HG03469 (cell line): ENCODE results near the gene FBXO38.

ENCODE experiments used
- ATAC-seq: cut with Tn5 transposase; IDR thresholded peaks from one replicate; pipeline ENCODE4 v1.9.1; 2021; ENCODE audit warnings: mild to moderate bottlenecking, moderate library complexity, moderate number of reproducible peaks; ENCODE audit not compliant: unreplicated experiment

Gene FBXO38

DNA sequence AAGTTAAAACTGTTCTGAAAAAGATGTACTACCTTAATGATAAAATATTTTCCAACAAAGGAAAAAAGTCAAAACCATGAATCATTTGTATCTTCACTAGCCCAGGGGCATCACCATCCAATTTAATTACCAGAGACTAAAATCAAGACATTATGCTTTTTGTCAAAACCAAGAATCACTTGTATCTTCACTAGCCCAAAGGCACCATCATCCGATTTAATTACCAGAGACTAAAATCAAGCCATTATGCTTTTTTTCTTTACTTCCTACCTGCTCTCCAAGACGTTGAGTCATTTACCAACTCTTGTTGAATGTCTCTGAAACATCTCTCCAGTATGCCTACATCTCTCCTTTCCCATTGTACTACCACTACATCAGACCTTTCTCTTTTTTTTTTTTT is 37.9 kb downstream of the FBXO38 start:
- no peak for ATAC-seq

DNA sequence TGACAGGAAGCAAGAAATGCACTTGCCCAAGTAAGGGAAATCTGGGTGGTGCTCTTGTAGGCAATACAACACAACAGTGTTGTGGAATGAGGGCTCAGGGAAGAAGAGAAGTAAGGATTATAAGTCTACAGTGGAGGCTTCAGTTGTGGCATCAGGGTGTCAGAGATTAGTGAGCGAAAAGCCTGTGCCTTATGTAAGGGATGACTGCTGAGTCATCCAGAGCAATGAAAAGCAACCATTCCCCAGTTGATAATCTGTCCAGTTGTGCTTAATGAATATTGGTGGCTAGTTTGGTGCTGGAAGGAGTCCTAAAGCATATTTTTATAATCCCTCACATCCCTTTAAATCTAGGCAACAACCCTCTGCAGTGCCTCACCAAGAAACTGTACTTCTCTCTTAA is 42.0 kb downstream of the FBXO38 start:
- ATAC-seq = no peak

- ATAC-seq = no peak
Observed at GRCh38 chr5:148426514-148426913, 42.8 kb downstream of the FBXO38 start.

GRCh38 chr5:148427370-148428042 is 43.7 kb downstream of the FBXO38 start:
- no peak for ATAC-seq

DNA sequence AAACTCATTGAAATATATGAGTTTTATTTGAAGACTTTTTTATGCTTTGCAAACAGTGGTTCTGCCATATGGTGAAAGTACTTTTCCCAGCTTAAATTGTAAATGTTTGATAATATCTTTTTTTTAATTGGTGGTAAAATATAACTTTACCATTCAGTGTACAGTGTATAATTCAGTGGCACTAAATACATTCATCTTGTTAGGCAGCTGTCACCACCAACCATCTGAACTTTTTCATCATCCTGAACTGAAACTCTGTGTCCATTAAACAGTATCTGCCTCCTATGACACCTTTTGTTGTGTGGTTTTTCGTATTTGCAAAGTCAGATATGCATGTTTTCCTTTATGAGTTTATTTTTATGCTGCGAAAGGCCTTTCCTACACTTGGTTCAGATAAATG is 45.1 kb downstream of the FBXO38 start:
- ATAC-seq = no peak

DNA sequence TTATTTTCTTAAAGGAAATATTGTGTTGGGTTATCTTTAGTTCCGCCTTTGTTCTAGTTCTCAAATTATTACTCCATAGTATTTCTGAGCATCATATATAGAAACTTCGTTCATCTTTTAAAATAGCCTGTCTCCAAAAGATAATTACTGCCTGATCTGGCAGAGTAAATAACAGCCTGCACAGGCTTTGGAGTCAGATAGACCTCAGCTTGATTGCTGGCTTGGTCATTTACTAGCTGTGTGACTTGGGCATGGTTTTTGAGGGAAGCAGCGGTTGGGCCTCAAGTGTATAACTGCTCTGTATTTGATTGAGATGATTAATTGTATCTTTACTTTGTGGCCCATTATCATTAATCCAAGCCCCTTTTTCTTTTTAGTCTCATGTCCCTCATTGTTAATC is 50.1 kb downstream of the FBXO38 start:
- ATAC-seq = no peak

GRCh38 chr5:148436029-148436428 is 52.3 kb downstream of the FBXO38 start:
- no peak for ATAC-seq

DNA sequence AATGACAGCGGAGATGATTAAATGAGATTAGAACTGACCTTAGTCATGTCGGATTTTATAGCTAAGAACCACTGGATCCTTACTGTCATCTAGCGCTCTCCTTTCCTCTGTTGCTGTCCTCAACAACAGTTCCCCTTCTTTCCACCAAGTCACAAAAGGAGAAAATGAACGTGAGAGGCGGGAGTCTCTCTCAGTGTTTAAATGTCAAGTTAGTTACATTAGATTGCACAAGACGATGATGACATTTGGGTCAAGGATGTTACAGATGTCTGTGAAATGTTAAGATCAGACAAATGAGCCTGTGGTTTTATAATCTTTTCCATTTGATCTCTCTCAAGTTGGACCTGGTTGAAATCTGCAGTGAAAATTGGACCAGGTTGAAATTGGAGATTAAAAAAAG is 53.5 kb downstream of the FBXO38 start:
- ATAC-seq = no peak

- ATAC-seq = no peak
Observed at GRCh38 chr5:148438933-148439332, 55.2 kb downstream of the FBXO38 start.

DNA sequence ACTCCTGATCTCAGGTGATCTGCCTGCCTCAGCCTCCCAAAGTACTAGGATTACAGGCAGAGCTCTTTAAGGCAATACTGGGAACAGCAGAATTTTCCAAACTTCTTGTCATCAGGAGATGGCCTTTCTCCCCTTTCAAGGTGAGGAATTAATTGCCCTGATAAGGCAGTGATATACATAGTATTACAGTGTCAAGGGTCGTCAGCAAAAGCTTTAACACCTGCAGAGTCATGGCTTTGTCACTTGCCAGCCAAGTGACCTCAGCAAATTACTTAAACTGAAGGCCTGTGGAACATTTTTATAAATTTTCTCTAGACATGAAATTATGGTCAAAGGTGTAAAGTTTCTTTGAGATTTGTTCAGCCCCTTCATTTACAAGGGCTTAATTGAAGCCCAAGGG is 59.5 kb downstream of the FBXO38 start:
- ATAC-seq = no peak

DNA sequence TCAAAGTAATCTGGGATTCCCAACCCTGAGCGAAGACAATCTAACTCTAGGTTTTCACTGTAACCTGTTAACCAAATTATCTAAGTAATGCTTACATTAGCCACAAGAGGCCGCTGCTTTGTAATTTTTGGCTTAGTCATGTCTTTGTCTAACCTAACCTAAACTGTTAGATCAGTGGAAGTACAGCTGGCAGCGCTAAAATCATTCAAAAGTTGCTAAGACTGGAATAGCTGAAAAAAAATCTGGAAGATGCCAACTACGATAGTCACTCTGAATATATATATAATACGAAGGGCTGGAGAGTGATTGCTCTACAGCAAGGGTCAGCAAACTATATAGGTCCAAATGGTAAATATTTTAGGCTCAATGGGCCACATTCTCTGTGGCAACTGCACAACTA is 60.2 kb downstream of the FBXO38 start:
- peak; percentile 87 for ATAC-seq

- no peak for ATAC-seq
Observed at GRCh38 chr5:148445578-148445977, 61.8 kb downstream of the FBXO38 start.

- ATAC-seq = no peak
Observed at GRCh38 chr5:148446611-148447010, 62.9 kb downstream of the FBXO38 start.

DNA sequence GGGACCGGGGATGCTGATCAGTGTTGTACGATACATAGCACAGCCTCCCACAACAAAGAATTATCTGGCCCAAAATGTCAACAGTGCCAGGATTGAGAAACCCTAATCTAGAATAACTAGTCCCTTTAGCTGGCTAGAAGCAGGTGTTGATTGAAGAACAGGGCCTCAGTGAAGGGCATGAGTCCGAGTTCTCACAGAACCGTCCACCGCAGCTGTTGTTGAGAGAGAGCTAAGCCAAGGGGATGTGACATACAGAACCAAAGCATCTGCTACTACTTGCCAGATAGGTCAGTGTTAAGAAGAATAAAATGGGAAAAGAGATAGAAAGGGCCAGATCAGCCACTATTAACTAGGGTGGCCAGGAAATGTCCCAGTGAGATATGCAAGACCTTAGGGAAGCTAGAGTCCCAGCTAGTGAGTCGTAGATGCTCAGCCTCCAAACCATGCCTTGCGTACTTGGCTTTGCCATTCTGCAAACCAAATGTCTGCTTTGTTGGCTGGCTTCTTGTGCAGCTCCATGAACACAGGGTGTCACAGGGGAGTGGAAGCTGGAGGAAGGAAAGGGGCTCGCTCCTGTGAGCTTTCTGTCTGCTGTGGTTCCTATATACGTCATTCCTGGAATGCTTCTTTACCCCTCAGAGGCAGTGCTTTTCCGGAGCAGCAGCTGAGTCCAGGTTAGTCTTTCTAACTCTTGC is 68.9 kb downstream of the FBXO38 start:
- no peak for ATAC-seq

DNA sequence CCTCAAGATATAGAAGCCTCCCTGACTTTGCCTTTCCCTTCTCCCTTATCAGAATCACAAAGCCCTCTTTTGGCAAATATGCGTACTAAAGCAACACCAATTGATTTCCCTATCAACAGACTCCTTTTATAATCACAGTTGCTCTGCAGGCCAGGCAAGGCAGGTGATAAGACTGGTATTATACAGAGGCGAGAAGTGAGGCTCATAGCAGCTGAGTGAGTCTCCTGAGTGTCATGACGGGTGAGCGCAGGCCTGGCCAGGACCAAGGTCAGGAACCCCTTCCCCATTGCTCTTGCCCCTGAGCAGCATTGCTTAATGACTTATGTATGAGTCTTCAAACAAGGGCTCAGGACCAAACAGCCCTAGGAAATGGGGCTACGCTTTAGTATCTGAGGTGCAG is 70.8 kb downstream of the FBXO38 start:
- no peak for ATAC-seq

GRCh38 chr5:148455185-148455584 is 71.4 kb downstream of the FBXO38 start:
- no peak for ATAC-seq

GRCh38 chr5:148457183-148457620 is 73.4 kb downstream of the FBXO38 start:
- no peak for ATAC-seq

GRCh38 chr5:148458036-148458888 is 74.5 kb downstream of the FBXO38 start:
- no peak for ATAC-seq

GRCh38 chr5:148459669-148460068 is 75.9 kb downstream of the FBXO38 start:
- ATAC-seq = no peak

- no peak for ATAC-seq
Observed at GRCh38 chr5:148465381-148466235, 81.8 kb downstream of the FBXO38 start.

GRCh38 chr5:148466236-148466580 is 82.5 kb downstream of the FBXO38 start:
- no peak for ATAC-seq
